ENCODE measurements around the gene TECTA.
"Not testable (repeated sequence)": the region's sequence is repeated elsewhere in the genome, so short reads cannot be mapped to it uniquely, and the experiment has no call there.

The TECTA gene

DNA sequence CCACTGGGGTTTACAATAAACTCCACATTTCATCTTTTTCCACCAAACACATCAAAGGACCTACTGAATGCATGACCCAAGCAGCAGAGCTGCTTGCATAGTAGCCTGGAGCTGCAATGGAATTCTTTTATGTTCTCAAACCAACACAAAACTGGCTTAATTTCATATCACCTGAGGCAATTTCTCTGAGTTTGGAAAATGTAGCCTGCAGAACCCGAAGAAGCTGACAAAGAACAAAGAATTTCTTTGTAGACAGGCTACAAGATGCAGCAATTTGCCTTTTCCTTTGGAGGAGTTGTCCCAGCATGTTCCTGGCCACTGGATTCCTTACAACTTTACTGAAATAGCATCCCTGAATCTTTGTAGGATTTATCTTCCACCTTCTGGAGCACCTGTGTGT lies 5.5 kb upstream of the TECTA start:
- no peak for DNase-seq (ENCODE audit: low spot score)

DNA sequence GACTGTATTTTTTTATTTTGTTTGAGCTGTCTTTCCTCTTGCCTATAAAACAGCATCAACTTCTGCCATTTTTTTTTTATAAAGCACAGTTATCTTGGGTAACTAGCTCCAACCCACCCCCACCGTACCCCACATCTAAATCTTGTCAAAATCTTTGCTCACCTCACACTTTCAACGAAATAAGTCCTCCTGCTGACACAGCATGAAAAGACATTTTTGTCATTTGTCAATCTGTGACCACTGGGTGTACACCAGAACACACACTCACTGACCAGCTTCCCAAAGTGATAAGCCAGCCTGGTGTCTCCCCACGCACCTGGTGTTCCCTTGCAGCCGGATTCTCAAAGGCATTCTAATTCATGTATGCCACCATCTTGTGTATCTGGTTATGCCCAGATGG lies 1.7 kb upstream of the TECTA start:
- no peak for DNase-seq (ENCODE audit: low spot score)

DNA sequence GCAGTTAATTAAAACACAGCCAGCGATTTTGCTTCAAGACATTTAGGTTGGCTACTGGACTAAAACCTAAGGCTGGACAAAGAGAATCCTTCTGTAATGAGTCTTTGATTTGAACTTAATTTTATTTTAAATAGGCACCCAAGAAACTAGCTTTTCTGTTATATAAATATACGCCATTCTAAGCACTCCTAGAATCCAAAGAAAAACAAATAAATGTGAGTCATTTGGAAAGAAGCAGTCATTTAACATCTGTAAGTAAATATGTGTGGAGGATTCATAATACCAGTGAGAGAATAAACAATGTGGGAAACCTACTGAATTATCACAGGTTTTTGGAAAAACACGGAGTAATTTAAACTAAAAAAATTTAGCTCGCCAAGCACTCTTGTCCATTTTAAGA lies 1.2 kb upstream of the TECTA start:
- no peak for DNase-seq (ENCODE audit: low spot score)

DNA sequence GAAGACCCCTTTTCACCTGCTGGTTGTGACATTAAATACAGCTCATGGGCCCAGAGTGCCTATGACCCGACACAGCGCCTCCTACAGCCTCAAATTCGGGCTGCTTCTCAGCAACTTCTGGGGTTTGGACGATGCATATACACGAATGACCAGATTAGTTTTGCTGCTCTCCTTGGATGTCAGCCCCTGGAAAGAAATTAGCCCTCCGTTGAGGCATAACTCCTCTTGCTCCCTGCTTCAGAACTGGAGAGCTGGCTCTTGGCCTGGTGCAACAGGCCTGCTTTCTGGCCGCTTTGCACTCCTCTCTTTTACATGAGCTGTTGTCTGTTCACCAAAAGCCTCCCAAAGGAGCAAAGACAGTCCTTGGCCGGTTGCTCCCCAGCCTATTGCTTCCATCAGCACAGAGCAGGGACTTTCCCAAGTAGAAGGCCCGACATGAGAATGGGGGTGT lies 3.3 kb downstream of the TECTA start:
- DNase-seq (ENCODE audit: low spot score) = no peak

DNA sequence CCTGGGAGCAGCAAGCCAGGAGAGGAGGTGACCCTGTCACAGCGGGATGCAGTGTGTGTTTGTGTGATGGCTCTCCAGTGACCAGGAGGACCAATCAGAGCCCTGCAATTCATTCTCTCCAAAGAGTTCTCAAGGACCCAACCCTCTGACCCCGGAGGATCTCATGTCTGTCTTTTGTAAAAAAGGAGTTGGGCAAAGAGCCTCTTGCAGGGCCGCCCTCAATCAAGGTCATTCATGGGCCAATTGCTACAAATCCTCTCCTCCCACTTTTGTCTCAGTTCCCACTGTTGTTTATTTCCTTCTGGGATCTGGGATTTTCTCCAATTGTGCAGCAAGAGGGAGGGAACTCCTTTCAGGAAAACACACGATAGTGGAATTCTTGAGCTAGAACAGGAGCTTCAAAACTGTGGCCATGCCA lies 4.0 kb downstream of the TECTA start:
- no peak for DNase-seq (ENCODE audit: low spot score)

DNA sequence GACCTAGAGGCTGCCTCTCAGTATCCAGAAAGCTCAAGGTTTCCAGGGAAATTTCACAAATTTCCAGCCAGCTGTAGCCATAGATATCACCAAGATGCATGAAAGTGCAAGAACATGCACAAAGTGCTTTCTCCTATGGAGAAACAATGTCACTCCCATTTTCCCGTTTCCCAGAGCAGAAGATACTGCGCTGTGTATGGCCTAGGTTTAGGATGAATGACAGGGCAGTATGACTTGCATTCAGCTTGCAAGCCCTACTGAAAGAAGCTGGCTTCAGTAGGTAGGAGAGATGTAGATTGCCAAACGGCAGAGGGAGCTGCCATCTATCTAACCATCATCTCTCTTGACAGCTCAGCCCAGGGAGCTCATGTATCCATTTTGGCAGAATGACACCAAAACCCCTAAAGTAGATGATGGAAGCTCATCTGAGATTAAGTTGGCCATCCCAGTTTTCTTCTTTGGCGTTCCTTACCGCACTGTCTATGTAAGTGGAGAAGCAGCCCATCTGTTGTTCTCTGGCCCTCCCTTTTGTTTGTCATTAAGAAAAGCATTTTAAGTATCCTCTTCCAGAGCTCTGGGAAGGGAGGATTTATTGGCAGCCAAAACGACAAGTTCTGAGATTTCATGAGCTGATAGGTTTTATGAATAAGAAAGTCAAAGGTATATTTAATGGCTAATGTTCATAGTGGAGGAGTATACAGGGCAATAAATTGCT lies 4.6 kb downstream of the TECTA start:
- no peak for DNase-seq (ENCODE audit: low spot score)

DNA sequence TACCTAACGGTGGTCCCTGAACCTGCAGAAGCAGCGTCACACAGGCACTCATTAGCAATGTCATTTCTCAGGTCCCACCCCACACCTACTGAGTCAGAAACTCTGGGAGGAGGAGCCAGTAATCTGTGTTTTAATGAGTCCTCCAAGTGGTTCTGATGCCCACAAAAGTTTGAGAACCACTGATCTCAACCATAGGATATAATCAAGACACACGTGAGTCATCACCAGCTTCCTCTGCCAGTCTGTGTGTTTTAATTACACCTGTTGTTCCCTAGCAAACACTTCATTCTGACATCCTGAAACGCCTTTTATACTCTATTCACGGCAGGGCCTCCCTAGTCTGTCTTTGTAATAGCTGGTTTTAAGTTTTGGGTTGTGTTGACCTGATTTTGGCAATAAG lies 5.8 kb downstream of the TECTA start:
- DNase-seq (ENCODE audit: low spot score) = no peak

DNA sequence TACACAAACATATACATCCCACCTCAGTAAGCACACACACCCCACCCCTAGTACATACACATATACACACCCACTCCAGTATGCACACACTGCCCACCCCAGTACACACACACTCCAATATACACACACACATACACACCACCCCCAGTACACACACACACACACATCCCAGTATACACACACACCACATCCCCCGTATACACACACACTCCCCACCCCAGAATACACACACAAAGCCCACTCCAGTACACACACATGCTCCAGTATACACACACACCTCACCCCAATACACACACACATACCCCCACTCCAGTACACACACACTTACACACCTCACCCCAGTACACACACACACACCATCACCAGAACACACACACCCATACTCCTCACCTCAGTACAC lies 7.4 kb downstream of the TECTA start:
- no peak for DNase-seq (ENCODE audit: low spot score)

DNA sequence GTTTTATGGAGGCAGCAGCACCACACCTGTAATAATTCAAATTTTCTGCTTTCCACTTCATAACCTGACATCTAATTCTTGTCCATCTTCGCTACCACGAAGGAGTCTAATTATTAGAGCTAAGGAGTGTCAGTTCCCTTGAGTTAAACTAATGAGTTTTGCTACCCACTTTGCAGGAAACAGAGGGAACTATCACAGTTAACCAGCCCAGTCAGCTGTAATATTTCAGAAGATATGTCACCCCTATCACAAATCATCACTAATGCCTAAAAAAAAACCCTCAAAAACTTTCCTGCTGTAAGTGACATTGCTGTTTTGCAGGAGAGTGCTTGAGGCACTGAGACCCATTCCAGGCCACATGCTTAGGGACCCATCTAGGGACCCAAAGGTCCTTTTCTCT lies 8.4 kb downstream of the TECTA start:
- DNase-seq (ENCODE audit: low spot score) = no peak

DNA sequence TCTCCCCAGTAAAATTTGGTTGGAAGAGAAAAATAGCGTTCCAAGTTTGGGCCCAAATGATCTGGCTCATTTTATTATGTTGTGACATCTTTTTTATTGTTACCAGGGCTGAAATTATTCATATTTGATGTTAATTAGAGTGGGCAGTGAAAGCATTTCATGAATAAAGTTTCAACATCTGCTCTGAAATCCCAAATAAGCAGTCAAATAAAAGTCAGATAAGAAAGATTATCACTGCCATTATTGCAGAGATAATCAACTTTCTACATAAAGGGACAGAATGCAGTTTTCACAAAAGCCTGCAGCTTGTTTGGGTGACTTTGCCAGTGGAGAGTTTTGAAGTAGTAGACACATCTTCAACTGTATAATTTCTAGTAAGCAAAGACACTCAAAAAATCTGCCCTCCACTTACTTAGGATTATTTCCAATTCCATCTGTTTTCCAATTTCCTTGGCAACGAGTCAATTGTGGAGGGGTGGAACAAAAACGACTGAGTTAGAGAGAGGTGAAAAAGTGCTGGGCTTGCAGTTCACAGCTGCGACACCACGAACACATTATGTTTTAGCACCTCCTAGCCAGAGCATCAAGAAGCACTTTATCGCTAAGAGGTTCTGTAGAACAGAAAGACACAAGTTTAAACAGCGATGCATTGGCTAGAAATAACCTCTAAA lies 9.0 kb downstream of the TECTA start:
- no peak for DNase-seq (ENCODE audit: low spot score)

DNA sequence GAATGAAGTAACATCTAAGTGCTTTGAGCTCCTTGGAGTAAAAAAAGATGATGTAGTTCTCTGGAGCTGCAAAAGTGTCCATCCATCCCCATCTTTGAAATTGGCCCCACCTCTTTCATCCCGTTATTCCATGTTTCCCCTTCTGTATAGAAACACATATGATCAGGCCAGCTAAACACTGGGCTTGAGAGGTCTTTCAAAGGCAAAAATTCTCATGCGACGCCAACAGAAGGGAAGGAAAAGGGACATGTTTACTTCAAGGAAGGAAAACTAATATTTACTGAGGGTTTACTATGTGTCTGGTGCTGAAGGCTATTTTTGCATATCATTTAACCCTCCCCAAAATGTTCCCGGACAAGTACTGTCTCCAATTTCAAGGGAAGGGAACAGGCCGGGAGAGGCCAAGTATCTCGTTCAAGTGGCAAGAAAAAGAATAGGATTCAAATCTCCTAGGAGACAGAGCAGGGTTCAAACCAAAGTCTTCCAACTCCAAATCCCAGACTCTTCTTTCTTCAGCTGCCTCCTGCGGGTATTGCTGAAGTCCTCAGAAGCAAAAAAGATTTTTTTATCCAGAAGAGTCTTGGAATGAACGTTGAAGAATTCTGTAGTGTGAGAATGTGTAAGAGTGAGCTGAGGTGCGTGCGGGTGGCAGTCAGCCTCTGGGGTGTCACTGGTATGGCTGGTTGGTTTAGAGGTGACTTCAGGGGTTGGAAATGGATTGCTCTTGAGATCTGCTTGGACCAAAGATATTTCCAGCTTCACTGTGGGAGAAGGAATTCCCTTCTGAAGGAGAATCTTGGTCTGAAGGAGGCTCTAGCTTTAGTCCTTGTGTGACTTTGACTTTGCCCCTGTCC lies 10.1 kb downstream of the TECTA start:
- no peak for DNase-seq (ENCODE audit: low spot score)

DNA sequence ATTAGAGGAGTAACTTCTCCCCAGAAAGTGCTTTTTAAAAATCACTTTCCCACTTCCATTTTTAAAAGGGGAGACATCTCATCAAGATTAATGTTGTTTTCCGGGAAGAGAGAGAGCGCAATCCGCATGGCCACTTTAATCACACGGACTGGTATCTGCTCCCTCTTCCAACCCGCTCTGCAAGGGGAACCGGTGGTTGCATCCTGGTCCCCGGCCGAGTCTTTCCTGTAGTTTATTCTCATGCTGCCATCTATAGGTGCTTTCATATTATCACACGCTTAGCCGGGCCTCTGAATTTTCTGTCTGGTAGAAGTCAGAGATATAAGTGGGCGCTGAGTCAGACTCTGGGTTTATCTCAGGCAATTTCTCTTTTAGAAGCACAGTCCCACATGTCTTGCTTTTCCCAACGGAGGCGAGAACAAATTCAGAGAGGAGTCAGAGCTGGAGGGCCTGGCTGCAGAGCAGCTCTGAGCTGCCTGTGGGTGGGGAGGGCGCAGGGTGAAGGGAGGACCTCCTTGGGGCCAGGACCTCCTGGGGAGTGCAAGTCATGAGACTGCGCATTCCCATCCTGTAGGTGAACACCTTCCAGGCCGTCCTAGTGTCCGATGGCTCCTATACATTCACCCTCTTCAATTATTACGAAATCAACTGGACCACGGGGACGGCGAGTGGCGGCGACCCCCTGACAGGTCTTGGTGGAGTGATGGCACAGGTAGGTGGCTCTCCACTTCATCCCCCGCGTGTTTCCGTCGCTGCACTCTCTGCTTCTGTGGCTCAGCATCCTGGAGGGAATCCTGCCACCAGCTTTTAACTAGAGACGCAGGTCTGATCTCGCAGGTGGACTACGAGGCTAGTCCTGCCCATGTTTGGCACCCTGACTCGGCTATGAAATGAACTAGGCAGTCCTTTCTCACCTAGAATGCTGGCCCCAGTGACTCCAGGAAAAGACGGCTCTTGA lies 11.7 kb downstream of the TECTA start:
- peak; percentile 65 for DNase-seq (ENCODE audit: low spot score)

DNA sequence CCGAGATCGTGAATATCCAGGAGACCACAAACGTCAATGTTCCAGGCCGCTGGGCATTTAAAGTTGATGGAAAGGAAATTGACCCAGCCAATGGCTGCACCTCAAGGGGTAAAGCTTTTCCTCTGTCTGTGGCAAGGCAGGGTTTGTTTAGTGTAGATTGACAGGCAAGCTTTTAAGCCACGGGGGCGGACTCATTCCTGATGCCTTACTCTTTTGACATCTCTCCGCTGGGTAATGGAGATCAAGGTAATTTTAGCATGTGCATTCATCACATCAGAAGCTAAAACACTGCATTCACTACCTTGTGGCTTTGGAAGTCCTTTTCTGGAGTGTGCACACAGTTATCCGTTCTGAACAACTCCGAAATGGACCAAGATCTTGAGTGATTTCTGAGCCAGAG lies 12.6 kb downstream of the TECTA start:
- no peak for DNase-seq (ENCODE audit: low spot score)

DNA sequence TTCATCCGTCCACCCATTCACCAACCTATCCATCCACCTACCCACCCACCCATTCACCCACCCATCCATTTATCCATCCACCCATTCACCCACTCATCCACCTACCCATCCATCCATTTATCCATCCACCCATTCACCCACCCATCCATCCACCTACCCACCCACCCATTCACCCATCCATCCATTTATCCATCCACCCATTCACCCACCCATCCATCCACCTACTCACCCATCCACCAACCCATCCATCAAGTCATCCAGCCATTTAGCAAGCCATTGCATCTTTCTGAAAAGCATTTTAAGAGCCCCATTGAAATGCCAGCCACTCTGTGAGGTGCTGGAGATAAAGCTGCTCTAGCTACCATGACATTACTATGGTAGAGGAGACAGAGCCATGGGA lies 14.0 kb downstream of the TECTA start:
- DNase-seq (ENCODE audit: low spot score) = not testable (repeated sequence)

DNA sequence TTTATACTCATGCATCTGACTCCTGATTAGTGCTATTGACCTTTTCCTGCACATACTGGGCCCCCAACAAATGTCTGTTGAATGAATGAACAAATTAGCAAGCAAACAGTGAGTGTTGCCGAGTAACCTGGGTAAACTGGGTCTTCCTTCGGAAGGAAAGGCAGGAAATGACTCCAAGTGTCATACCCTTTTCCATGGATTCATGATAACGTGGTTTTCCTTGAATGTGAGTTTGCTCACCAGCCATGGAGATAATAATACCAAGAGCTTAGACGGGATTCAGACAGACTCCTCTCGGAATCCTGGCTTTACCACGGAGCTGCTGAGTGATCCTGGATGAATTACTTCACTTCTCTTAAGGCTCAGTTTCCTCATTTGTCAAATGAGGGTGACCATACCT lies 16.7 kb downstream of the TECTA start:
- no peak for DNase-seq (ENCODE audit: low spot score)

DNA sequence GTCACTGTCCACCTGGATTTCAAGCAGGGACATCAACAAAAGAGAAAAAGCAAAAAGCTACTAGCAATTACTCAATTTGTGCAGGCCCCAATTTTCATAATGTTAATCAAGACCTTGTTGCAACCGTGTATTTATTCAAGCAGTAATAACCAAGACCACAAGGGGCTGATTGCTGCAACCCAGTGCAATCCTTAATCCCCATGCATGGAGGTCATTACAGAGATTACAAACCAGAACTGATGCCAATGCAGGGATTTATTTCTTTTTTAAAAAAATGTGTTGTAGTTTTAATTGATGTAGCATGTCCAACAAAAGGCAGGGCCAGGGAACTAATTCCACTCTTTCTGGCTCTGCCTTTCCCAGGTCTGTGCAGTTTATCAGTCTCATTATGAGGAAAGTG lies 18.4 kb downstream of the TECTA start:
- peak; percentile 40 for DNase-seq (ENCODE audit: low spot score)

DNA sequence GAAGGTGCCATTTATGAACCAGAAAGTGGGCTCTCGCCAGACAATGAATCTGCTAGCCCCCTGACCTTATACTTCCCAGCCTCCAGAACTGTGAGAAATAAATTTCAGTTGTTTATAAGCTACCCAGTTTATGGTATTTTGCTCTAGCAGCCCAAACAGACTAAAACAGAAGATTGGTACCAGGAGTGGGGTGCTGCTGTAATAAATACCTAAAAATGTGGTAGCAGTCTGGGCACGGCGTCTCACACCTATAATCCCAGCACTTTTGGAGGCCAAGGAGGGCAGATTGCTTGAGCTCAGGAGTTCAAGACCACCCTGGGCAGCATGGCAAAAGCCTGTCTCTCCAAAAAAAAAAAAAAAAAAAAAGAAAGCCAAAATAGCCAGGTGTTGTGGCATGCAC lies 21.3 kb downstream of the TECTA start:
- DNase-seq (ENCODE audit: low spot score) = no peak

DNA sequence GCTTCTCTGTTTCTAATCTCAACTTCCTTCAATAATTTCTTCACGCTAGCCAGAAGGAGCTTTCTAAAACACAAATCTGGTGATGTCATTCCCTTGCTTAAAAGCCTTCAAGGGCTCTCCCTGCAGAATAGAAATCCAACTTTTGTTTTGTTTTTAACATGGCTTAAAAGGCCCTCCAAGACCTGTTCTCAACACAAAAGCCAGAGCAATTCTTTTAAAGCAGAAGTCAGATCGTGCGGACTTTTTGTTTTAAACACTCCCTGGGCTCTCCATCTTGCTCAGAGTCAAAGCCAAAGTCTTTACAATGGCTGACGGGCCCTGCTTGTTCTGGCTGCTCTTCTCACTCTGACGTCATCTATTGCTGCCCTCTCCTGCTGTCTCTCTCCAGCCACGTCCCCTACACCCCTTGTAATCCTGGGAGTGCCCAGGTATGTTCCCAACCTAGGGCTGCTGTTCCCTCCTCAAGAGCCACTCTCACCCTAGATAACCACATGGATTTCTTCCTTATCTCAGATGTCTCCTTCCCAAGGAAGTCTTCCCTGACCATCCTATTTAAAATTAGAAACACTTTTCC lies 22.5 kb downstream of the TECTA start:
- DNase-seq (ENCODE audit: low spot score) = no peak

DNA sequence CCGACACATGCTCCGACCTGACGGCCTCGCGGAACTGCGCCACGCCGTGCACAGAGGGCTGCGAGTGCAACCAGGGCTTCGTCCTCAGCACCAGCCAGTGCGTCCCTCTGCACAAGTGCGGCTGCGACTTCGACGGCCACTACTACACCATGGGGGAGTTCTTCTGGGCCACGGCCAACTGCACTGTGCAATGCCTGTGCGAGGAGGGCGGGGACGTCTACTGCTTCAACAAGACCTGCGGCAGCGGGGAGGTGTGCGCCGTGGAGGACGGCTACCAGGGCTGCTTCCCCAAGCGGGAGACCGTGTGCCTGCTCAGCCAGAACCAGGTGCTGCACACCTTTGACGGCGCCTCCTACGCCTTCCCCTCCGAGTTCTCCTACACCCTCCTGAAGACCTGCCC lies 26.8 kb downstream of the TECTA start:
- DNase-seq (ENCODE audit: low spot score) = no peak

DNA sequence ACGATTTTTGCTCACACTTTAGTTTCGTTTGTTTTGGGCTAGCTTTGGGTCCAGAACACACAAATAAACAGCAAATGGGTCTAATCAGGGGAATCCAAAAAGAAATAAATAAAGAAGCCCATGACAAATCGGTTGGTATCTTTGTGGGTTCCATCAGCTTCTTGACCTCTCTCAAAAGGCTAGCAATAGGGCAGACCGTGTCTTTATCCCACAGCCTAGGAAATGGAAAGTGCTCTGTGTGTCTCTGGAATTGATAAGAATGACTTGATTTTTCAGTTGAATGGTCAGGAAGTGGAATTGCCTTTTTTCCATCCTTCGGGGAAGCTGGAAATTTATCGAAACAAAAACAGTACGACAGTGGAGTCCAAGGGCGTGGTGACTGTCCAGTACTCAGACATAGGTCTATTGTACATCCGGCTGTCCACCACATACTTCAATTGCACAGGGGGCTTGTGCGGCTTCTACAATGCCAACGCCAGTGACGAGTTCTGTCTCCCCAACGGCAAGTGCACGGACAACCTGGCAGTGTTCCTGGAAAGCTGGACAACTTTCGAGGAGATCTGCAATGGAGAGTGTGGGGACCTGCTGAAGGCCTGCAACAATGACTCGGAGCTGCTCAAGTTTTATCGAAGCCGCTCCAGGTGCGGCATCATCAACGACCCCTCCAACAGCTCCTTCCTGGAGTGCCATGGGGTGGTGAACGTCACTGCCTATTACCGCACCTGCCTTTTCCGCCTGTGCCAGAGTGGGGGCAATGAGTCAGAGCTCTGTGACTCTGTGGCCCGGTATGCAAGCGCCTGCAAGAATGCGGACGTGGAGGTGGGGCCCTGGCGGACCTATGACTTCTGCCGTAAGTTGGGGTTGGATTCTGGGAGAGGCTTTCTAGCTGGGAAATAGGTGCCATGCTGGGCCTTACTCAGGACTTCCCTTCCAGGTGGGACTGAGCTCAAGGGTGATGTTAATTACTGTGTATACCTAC lies 28.6 kb downstream of the TECTA start:
- no peak for DNase-seq (ENCODE audit: low spot score)

Measured in HuH-7 (cell line).